Ishikawa (cell line): ENCODE data around the gene TH.

Source experiments
- CEBPB ChIP-seq: IDR thresholded peaks from 2 replicates; pipeline ENCODE4 v1.6.1; 2012
- CREB1 ChIP-seq: IDR thresholded peaks from 2 replicates; pipeline ENCODE4 v1.6.1; 2012; ENCODE audit warnings: low read depth
- EGR1 ChIP-seq: IDR thresholded peaks from 2 replicates; pipeline ENCODE4 v1.6.1; 2012
- EP300 ChIP-seq: IDR thresholded peaks from 2 replicates; pipeline ENCODE4 v1.6.1; 2012; ENCODE audit warnings: borderline replicate concordance
- FOXM1 ChIP-seq: IDR thresholded peaks from 2 replicates; pipeline ENCODE4 v1.6.1; 2012; ENCODE audit warnings: low read depth, borderline replicate concordance
- MAX ChIP-seq: IDR thresholded peaks from 2 replicates; pipeline ENCODE4 v1.6.1; 2012
- NFIC ChIP-seq: IDR thresholded peaks from 2 replicates; pipeline ENCODE4 v1.6.1; 2012
- RAD21 ChIP-seq: IDR thresholded peaks from 2 replicates; pipeline ENCODE4 v1.6.1; 2012; ENCODE audit warnings: low read depth
- REST ChIP-seq: IDR thresholded peaks from 2 replicates; pipeline ENCODE4 v1.6.1; 2012; ENCODE audit warnings: low read depth, mild to moderate bottlenecking
- TAF1 ChIP-seq: IDR thresholded peaks from 2 replicates; pipeline ENCODE4 v1.6.1; 2012; ENCODE audit warnings: low read depth, mild to moderate bottlenecking
- TCF12 ChIP-seq: IDR thresholded peaks from 2 replicates; pipeline ENCODE4 v1.6.1; 2012; ENCODE audit warnings: low read depth
- TEAD4 ChIP-seq: IDR thresholded peaks from 2 replicates; pipeline ENCODE4 v1.6.1; 2012
- YY1 ChIP-seq: IDR thresholded peaks from 2 replicates; pipeline ENCODE4 v1.6.1; 2012; ENCODE audit warnings: low read depth
- ZBTB7A ChIP-seq: IDR thresholded peaks from 2 replicates; pipeline ENCODE4 v1.6.1; 2012; ENCODE audit warnings: low read depth
- TF ChIP-seq, protein P1 (sequence below): IDR thresholded peaks from 2 replicates; pipeline ENCODE4 v1.6.1; 2012

TH gene

GRCh38 chr11:2146051-2146450 lies 25.6 kb downstream of the TH start:
- no peak for TF ChIP-seq NFIC
- no peak for TF ChIP-seq TCF12
- no peak for TF ChIP-seq CEBPB
- TF ChIP-seq YY1 = no peak
- TF ChIP-seq, protein P1, sequence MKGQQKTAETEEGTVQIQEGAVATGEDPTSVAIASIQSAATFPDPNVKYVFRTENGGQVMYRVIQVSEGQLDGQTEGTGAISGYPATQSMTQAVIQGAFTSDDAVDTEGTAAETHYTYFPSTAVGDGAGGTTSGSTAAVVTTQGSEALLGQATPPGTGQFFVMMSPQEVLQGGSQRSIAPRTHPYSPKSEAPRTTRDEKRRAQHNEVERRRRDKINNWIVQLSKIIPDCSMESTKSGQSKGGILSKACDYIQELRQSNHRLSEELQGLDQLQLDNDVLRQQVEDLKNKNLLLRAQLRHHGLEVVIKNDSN = no peak
- TF ChIP-seq ZBTB7A = no peak
- no peak for TF ChIP-seq MAX
- no peak for TF ChIP-seq EGR1
- TF ChIP-seq FOXM1 = no peak
- TF ChIP-seq TAF1 = no peak
- no peak for TF ChIP-seq CREB1

DNA sequence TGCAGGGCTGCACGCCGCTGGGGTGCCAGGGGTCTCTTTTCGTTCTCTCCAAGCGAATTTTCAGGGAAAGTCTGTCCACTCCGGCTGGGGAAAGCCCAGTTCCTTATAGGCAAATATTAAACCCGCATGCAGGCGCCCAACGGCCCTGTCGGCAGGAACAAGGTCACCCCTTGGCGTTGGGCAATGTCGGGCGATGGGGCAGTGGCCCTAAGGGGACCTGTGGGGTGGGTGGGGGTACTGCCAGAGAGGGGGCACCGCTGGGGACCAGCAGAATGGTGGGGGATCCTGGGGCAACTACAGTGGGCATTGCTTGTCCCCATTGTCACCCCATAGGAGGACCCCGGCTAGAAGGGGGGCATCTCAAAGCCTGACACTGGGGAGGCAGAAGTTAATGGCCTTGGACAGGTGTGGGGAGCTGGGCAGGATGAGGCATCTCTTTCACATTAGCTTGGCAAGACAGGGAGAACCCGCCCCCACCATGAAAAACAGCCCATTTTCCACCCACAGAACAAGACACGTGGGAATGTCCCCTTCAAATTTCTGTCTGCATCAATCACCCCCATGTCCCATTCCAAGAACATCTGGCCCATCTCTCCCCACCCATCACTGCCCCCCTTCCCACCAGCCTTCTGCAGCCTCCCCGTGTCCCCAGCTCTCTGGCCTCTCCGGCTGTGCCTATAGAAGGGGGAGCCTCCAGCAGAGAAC lies 26.9 kb downstream of the TH start:
- TF ChIP-seq MAX (no peak), TAF1 (no peak), FOXM1 (no peak), YY1 (no peak), EP300 (no peak), TCF12 (no peak), TEAD4 (no peak), RAD21 (no peak), NFIC (no peak), REST (no peak), CEBPB (no peak), EGR1 (no peak), CREB1 (no peak), ZBTB7A (no peak)
- TF ChIP-seq, protein P1 = no peak

- TF ChIP-seq EGR1 = no peak
- no peak for TF ChIP-seq EP300
- TF ChIP-seq TAF1 = no peak
- no peak for TF ChIP-seq RAD21
These were observed 27.6 kb downstream of the TH start for GRCh38 chr11:2143799-2144543.

DNA sequence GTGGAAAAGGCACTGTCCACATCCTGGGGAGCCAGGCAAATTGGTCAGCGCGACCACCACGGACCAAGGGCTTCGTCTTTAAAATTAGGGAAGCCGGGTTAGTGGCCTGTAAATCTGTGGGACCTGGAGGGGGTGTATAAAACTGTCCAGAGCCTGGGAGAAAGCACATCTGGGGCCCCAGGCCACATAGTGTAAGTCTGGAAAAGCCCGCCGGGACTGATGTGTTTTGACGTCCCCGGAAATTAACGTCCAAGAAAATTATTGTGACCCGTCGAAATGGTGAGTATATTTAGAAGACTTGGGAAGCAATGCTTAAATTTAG lies 28.2 kb downstream of the TH start:
- no peak for TF ChIP-seq TEAD4
- TF ChIP-seq RAD21 = no peak
- no peak for TF ChIP-seq EP300
- no peak for TF ChIP-seq TAF1
- no peak for TF ChIP-seq FOXM1
- TF ChIP-seq YY1 = no peak
- no peak for TF ChIP-seq CEBPB
- no peak for TF ChIP-seq MAX
- no peak for TF ChIP-seq EGR1
- no peak for TF ChIP-seq REST
- no peak for TF ChIP-seq CREB1
- TF ChIP-seq ZBTB7A = no peak
- no peak for TF ChIP-seq NFIC
- TF ChIP-seq TCF12 = no peak
- TF ChIP-seq, protein P1 = no peak

- no peak for TF ChIP-seq CEBPB
- TF ChIP-seq RAD21 = no peak
- TF ChIP-seq TAF1 = no peak
- no peak for TF ChIP-seq EP300
- no peak for TF ChIP-seq EGR1
- no peak for TF ChIP-seq ZBTB7A
- TF ChIP-seq, protein P1 = no peak
- no peak for TF ChIP-seq NFIC
- no peak for TF ChIP-seq MAX
- no peak for TF ChIP-seq YY1
- no peak for TF ChIP-seq TEAD4
- no peak for TF ChIP-seq CREB1
- no peak for TF ChIP-seq TCF12
- TF ChIP-seq REST = no peak
- TF ChIP-seq FOXM1 = no peak
These were observed 28.8 kb downstream of the TH start for GRCh38 chr11:2142762-2143202.
